GM15510 (cell line): ENCODE results near the gene DIP2C.

Source experiments
- POLR2A ChIP-seq: IDR thresholded peaks from 3 replicates; pipeline ENCODE4 v1.6.1; 2011; ENCODE audit warnings: borderline replicate concordance; ENCODE audit not compliant: insufficient read length; ENCODE audit errors: extremely low read depth

DIP2C gene

DNA sequence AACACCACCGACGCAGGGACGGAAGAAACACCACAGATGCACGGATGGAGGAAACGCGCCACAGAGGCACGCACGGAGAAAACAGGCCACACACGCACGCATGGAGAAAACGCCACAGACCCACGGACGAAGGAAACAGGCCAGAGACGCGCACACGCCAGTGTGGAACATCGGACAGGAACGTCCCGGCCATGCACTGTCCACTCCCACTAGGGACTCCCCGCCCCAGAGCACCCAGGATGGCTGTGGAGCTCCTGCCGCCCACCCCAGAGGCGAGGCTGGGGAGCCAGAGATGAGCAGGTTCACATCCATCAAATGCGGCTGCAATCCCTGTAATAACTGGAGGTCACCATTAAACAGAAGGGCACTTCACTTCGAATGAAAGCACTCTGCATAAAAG is 17.3 kb downstream of the DIP2C start:
- no peak for TF ChIP-seq POLR2A

DNA sequence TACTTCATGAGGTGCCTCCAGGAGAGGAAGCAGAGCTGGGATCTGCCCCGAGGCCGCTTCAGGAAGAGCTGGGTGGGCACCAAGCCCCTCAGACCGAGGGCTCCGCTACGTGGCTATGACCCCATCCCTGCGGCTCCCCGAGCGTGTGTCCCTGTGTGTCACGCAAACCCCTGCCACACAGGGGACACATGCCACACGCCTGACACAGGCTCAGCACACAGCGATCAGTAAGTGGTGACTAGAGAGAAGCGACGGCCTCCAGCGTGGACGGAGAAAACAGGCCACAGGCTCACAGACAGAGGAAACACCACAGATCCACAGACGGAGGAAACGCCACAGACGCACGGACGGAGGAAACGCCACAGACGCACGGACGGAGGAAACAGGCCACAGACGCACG is 18.5 kb downstream of the DIP2C start:
- TF ChIP-seq POLR2A, result no peak

DNA sequence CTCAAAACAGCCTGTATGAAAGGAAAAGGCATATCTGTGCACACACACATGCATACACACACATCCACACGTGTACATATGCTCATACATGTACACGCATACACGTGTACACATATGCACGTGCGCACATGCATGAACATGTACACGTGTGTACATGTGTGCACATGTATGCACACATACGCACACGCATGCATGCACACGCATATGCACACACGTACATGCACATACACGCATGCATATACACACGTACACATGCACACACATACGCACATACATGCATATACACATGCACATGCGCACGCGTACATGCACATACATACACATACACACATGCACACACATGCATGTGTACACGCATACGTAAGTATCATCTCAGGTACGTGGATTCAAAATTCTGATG is 19.4 kb downstream of the DIP2C start:
- no peak for TF ChIP-seq POLR2A

DNA sequence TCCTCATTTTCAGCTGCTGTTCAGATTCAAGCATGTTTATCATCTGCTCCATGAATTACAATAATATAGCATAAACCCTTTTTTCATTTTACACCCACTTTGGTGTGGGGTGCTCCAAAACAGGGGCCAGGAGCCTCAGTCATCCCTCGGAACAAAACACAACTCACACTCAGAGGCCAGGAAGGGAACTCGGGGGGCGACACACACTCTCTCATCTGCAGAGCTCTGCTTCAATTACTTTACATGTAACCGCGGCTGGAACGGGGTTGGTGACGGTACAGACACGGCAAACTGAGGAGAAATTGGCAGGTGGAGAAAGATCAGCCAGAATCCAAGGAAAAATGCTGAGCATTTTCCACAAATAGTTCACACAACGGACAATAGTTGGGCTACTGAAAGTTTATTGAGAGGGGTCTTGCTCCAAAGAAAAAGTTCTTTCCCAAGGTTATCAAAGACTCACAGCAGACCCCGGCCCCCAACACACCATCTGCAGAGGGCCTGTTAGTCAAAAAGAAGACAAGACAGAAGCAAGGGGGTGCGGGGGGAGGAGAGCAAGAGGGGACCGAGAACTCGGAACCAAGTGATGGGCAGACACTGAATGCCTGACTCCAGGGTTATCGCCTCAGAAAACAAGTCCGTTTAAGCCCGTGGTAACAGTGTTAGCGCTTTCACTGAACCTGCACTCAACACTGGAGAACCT is 20.5 kb downstream of the DIP2C start:
- no peak for TF ChIP-seq POLR2A

DNA sequence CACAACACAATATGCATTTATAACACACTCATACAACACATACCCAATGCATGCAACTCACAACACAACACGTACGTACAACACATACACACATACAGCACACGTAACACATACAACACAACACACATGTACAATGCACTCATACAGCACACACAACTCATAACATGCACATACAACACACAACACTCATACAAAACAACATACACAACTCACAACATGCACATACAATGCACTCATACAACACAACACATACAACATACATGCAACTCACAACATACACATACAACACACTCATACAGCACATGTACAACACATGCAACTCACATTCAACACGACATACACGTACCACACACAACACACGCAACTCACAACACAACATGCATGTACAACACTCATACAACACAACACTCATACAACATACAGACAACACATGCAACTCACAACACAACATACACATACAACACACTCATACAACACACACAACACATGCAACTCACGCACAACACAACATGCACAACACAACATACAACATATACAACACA is 21.8 kb downstream of the DIP2C start:
- no peak for TF ChIP-seq POLR2A

DNA sequence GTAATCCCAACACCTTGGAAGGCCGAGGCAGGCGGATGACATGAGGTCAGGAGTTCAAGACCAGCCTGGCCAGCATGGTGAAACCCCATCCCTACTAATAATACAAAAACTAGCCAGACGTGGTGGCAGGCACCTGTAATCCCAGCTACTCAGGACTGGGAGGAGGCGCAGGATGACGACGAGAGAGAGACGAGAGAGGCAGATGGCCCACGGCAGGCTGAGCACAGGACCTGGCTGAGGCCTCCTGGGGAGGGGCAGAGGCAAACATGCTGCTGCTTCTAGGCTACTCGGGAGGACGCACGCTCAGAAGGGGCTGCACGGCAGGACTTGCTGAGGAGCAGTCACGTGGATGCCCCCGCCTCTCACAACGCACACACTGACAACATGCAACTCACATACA is 22.4 kb downstream of the DIP2C start:
- no peak for TF ChIP-seq POLR2A

DNA sequence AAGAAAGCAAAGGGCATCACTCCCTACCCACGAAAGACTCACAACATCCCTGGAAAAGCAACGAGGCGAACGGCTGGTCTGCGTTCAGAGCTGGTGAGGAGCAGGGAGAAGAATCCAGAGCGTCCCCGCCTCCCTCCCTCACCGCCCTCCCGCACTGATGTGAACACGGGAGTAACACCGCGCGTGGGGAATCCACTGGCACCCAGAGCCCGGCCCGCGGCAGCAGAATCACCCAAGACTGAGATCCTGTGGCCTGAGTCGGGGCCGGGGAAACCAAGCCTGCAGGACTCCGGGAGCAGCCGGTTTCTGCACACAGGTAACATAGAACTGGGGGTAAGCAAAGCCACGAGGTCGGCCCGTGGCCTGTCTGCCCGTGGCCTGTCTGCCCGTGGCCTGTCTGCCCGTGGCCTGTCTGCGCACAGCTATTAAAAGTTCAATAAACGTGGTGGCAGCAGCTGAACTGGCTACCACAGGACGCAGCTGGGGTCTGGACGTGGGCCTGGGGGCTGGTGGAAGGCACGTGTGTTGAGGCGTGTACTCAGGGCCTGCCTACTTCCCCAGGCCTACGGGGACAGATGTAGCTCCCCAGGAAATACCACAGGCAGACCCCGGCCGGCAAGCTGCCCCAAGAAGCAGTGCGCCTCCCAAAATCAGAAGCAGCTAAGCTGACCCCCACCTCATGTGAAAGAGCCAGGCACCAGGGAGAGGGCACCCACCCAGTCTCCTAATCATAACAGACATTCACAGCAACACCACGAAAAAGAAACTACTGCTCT is 23.0 kb downstream of the DIP2C start:
- no peak for TF ChIP-seq POLR2A

DNA sequence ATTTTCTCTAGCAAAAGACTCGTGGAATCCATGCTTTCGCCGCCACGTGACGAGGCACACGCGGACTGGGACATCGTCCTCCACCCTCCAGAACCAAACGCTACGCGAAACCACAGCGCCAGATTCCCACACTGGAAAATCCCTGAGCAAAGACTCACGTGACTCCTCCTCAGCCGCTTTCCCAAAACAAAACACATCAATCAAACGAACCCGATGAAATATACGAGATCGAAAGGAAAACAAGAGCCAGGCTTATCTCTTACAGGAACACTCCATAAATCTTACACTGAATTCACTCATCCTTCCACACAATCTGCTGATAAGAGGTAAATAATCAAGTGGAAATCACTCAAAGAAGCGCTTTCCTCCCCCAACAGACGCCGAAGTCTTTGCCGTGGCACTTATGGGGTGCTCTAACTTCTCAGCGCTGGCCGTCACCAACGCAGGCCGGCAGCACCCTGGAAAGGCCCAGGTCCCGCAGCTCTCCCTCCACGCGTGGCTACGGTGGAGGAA is 23.8 kb downstream of the DIP2C start:
- TF ChIP-seq POLR2A, result no peak

DNA sequence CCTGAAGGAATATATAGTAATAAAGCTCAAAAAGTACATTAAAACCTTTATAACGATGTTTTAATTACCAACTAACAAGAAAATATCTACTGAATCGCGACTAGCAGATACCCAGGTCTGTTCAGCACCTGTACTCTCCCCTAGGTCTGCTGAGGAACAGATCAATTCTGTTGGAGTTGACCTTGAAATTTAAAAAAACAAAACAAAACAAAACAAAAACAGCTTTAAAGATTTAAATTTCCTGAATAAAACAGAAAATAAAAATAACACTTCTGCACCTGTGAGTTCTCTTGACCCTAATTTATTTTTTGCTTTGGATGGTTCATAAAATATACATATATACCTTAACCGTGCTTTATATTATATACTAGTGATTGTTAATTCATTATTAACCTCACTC is 24.6 kb downstream of the DIP2C start:
- no peak for TF ChIP-seq POLR2A

DNA sequence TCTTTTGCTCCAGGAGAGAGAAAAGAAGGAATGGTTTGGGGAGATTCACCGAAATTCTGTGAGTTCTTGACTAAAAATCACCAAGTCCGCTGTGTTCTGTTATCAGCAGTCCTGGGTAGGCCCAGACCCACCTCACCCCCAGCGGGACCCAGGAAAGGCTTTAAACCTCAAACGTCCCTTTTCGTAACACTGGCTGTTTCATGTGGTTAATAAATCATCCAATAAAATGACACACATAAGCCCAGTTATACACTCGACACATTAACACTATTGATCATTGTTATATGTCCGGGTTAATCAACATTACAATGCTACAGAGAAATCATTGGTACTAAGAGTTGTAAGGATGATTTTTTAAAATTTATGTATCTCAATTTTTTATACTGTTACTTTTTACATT is 25.2 kb downstream of the DIP2C start:
- no peak for TF ChIP-seq POLR2A

DNA sequence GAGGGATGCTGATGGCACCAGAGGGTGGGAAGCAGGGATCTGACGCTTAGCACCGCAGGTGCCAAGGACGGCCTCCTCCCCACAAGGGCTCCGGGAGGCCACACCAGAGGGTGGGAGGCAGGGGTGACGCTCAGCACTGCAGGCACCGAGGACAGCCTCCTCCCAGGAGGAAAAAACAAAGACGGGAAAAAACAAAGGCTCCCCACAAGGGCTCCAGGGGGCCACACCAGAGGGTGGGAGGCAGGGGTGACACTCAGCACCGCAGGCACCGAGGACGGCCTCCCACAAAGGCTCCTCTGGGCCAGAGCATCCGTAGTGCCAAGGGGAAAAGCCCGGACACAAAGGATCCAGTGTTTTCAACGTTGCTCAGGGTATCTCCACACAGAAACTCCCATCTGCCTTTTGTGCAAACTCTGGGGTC is 25.6 kb downstream of the DIP2C start:
- TF ChIP-seq POLR2A, result no peak

DNA sequence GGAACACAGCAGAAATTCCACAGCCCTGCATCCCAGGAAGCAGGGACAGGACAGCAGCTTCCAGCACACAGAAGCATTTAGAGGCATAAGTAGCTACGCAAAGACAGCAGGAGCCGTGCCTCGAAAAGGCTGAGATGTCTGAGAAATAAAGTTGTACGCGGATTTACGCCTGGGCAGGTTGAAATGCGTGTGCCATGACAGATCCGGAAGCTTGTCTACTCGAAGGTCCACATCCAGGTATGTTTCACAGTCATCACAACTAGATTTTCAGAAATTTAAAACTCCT is 26.1 kb downstream of the DIP2C start:
- no peak for TF ChIP-seq POLR2A

DNA sequence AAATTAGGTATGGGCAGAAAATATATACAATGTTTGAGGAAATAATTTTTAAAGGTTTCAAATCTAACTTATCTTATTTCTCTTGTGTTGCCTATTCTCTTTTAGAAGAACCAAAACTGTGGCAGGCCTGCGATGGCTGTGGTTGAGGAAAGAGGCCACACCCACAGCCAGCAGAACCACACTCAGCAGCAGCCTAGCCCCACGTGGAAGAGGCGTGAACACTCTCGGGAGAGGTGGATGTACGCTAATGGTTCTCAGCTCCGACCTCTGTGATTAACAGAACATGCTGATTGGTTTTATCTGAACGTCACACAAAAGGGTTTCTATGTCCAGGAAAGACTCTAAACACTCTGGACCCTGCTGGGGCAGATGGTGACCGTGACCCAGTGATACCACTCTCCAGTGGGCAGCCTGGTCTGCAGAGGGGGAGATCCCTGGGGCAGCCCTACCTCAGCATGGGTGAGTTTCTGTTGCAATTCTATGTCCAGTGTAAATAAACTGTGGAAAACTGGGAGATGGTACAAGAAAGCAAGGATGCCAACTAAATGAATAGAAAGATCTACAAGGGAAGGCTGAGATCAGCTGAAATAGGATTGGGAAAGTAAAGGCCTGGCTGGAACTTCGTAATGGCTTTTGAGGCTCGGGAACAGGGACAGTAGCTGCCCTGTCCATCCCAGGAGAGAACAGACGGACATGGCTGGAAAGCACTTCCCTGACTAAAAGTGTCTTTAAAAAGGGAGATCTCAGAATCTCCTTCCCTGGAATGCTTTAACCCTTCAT is 26.6 kb downstream of the DIP2C start:
- no peak for TF ChIP-seq POLR2A

DNA sequence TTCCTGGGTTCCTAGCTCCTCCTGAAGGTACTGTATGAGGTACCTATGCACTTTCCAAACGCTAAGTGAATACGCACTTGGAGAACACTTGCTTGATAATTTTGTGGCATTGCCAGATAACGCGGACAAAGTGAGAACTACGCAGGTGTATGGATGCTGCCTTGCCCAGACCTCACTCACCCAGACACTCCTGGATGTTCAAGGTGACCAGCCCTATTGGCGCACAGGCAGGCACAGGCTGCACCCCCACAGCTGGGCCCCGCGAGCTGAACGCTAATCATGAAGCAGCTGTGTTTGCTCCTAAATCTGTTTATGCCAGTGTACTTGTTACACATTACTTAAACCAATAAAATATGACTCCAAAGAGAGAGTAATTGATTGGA is 27.3 kb downstream of the DIP2C start:
- no peak for TF ChIP-seq POLR2A

DNA sequence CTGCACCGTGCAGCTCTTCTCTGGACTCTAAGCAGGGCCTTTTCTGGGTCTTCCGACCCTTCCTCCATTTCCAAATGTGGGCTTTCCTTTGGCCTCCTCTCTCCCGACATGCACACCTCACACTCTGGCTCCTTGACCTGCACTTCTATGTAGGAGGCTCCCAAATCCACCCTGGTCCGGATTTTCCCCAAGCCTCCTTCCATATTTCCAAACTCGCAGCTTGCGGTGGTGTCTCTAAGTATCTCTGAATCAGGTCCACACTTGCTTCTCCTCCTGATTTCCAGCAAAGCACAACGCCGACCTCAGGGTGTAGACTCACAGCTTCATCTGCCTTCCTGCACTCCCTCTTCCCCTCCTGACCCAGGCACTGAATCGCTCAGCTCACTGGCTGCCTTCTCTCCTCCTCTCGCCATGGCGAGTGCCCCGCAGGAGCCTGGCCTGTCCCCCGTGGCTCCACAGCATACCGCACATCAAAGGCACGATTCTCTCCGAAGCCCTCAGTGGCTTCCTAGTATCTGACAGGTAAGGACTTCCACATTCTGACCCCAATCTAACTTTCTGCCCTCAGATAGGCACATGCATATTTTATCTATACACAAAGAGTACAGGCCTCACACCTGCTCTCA is 27.8 kb downstream of the DIP2C start:
- TF ChIP-seq POLR2A, result no peak
